Iris pigment epithelial cell (primary cell): ENCODE results near the gene FRYL.

Experiments used
- DNase-seq: peaks from one replicate; pipeline ENCODE4 v3.0.0-alpha.2; 2011; ENCODE audit warnings: low read depth

FRYL gene

DNA sequence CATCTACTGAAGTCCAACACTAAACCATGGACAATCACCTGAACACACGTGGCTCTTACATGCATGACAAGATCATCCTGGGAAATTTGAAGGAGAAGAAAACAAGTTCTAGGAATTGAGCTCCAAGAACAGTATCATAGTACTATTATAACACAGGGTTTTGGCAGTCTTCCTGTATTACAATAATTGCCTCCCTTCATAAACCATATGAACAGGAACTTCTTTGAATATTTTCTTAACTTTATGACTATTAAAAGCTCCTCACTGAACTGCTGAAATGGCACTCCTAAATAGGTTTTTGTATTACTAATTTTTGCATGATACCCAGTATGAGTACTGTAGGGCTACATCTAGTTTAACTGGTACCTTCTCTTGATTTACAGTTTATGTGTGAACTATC lies 160.0 kb downstream of the FRYL start:
- DNase-seq = no peak

DNA sequence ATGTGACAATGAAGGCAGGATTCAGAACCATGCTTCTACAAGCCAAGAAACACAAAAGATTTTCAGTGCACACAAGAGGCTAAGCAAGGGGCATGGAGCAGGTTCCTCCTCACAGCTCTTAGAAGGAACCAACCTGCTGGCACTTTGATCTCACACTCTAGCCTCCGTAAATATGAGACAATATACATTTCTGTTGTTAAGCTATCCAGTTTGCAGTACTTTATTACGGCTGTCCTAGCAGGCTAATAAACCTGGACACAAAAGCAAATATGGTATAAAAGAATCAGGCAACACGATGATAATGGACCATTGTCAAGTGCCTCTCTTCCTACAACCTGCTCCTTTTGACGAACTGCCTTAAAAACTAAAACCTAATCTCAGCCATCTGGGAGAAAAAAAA lies 175.6 kb downstream of the FRYL start:
- no peak for DNase-seq

DNA sequence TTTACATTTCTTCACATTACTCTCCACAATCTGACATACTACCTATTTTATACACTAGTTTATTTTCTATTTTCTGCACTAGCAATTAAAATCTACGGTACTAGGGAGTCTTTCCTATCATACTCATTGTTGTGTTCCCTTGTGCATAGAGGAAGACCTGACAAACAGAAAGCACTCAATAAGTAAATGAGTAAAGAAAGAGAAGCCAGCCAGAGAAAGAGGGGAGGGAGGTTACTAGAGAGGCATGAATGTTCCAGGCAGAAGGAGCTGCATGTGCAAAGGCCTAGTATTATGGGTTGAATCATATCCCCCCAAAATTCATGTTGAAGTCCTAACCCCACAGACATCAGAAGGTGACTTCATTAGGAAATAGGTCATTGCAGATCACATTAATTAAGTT lies 176.0 kb downstream of the FRYL start:
- DNase-seq = no peak

DNA sequence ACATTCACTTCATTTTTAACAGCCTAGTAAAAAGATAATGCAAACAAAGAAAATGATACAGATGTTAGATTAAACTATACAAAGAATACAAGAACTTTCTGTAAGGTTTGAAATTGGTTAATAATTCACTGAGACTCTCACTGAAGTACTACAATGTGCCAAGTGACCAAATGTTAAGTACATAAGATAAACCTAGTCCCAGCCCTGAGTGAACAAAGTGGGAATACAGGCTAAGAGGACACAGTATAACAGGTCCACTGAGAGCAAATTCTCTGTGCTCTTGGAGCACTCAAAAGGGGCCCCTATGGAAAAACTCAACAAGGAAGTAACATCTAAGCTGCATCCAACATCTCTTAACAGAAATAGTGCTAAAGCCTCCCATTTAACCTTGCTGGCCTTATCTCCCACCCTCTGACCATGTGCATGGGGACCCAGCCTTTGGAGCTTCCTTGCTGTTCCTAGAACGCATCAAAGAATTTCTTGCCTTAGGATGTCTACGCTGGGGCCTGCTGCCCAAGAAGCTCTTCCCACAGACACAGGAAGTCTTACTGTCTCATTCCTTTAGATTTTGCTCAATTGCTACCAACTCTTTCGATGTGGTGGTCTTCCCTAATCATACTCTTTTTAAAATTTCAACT lies 176.6 kb downstream of the FRYL start:
- no peak for DNase-seq

DNA sequence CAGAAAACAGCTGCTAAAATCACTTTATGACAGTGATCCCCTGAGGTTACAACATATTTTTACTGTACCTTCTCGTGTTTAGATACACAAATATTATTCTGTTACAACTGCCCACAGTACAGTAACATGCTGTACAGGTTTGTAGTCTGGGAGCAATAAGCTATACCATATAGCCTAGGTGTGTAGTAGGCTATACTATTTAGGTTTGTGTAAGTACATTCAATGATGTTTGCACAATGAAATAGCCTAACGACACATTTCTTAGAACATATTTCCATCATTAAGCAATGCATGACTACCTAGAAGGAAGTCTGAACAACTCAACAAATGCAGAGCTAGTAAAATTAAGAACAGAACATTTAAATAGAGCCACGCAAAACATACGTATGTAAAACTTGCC lies 177.3 kb downstream of the FRYL start:
- peak; percentile 62 for DNase-seq

DNA sequence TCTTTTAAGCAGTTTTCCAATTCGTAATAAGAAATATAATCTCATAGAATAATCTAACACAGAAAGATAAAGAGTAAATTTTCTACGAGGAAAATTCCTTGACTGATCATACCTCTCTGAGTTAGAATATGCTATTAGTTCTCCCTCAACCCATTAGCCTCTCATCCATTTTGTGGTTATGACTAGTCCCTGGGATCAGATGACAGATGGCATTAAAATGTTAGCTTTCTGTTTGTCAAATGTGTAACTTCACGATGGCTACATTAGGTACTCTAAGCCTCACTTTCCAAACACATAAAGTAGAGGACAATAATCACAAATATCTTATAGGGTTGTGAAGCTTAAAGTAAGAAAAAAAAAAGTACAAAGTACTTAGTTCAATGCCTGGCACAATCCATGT lies 177.9 kb downstream of the FRYL start:
- DNase-seq = peak; percentile 80

DNA sequence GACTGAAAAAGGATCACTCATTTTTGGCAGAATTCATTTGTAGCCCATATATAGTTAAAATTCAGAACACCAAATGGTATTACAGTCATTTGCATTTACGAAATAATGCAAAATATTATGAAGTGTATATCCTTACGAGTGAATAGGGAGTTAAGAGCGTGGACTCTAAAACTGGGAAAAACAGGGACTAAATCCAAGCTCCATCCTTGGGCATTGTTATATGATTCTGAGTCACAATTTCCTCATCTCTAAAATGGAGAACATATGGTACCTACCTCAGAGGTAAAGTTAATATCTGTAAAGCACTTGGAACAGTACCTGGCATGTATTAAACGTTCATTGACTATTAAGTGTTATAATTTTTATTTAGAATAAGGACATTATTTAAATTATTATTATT lies 183.7 kb downstream of the FRYL start:
- DNase-seq = no peak

DNA sequence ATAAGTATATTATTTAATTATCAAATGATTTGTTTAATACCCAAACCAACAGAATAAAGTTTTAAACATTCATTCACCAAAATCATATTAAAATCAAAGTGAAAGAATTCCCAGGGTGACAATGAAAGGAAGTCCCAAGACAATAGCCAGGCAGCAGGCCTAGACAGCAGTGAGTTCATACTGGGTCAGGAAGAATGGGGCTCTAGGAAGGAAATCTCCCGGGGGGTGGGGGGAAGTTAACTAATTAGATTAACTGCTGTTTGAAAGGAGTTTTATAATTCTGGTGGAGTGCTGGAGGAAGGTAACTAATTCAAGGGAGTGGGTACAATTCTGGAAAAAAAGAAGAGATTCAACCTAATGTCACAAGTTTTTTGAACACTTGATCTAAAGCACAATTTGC lies 185.9 kb downstream of the FRYL start:
- no peak for DNase-seq

DNA sequence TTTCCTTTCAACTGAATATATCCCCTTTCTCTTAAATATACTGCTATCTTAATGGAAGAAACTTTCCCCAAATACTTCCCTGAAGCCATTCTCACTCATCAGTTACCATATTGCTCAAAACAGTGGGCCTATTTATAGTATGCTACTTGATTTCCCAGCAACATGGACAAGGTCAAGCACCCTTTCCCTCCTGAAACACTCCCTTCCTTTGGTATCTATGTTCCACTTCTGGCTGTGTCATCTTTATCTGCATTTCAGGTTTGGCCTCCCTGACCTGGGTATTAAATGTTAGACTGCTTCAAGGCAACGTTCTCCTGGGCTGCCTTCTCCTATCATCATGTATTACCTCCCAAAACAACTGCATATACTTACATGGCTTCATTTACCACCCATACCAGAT lies 188.7 kb downstream of the FRYL start:
- DNase-seq = no peak

DNA sequence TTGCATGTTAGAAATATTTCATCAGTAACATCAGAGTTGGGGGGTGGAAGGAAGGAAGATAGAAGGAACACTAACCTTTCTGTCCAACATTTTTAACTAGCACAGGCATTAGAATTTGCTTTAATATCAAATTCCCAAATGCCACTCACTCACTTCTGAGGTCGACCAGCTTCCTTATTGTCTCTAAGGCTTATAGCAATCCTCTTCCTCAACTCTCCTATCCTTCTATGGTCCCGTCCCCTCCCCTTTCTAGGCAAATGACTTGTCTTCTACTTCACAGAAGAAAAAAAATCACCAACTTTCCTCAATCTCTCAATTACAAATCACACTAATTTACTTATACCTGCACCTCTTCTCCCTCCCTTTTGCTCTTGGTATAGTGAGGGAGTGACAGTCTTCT lies 189.2 kb downstream of the FRYL start:
- no peak for DNase-seq

DNA sequence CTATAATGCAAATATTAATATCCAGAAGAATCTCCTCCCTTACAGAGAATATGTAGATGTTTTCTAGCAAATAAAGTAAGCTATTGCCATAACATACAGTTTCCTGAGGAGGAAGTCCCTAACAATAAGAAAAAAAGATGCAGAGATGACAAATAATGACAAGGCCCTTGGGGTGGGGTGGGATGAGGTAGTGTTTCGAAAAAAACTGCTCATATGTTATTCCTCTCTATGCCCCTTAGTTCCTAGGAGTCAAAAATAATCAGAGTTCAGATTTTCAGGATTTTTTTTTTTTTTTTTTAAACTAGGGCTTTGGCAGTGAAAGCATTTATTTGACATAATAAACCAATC lies 191.0 kb downstream of the FRYL start:
- no peak for DNase-seq

DNA sequence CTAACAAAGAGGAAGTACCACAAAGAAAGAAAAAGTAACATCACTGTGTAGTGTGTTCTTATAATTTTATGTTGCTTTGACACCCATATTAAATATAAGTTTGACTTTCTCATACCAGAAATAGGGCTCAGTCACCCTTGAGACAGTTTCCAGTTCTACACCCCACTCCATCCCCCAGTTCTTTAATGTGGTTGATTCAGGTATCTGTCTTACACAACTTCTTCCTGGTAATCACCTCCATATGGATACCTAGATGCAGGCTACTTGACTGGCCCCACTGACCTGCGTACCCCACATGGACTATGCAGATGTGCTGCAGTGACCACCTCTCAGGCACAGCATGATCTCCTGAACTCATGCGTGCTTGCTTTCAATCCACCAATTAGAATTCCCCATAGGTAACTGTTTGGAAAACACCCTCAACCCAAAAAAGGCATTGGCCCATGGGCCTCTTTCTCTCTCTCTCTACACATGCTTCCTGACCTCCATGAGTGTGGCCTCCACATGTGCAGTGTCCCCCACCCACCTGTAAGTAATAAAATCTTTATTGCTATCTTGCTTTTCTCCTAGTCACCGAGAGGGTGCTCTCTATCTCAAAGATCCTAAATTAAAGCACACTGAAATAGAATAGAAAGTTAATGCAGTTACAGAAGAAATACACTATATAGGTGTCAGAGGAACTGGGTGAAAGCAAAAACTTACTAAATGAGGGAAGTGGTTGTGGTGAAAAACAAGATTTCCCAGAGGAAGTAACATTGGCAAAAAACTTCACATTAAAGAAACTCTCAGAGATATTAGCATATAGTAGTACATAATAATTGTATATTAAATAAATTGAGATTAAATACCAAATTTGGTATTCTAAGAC lies 191.6 kb downstream of the FRYL start:
- DNase-seq = no peak

DNA sequence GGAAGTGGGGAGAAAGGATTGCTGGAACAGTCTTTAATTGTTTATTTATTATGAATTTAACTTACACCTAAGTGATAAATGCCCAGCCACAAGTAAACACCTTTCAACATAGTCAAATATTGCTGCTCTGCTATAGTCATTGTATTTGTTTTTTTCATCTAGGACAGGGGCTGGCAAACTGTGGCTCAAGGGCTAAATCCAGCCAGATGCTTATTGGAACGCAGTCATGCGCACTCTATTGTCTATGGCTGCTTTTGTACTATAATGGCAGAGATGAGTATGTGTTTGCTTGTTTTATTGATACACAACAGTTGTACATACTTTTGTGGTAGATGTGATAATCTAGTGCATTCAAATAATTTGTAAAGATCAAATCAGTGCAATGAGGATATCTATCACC lies 194.7 kb downstream of the FRYL start:
- no peak for DNase-seq

DNA sequence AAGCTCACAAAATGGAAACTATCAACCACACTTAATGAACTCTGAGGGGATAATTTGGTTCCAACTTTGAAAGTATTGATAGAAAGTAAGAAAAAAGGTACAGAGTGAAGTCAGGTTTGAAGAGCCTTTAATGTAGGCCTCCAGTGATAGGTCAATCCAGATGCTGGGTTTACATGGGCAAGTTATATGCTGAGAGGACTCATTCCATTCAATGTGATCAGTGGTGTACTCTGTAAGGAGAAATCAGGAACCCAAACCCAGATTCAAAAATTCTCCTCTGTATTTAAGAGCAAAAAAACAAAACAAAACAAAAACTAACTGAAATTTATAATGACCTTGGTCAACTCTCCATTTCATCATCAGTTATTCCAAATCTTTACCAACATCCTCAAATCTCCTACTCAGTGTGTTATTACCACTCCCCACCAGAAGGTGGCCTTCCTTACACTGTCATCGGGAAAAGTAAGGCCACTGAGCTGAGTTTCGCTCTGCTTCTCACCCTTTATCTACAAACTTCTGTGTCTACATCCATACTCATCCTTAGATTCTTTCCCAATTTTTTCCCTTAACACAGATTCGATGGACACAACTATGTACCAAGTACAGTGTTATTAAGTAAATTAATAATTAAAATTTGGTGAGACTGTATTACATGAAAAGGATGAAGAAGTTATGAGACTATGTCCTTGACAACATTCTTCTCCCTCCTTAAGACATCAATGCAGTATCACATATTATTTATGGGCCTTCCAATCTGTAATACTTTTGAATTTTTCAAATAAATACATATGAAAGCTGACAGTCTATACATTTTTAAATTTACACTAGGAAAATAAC lies 201.7 kb downstream of the FRYL start:
- peak; percentile 80 for DNase-seq

DNA sequence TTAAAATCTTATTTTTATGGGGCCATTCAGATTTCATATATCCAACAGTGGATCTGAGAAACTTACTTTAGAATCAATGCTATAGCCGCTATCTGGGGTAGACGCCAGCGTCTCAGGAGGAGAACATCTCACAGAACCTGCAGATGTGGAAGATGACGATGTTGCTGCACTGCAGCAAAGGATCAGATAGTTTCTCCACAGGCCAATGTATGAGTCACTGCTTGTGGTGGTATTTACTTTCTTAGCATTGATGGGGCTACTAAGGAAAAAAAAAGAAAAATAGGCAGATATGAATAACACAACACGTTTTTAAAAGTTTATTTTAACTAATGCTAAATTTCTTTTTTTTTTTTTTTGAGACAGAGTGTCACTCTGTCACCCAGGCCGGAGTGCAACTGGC lies 204.1 kb downstream of the FRYL start:
- peak; percentile 80 for DNase-seq

DNA sequence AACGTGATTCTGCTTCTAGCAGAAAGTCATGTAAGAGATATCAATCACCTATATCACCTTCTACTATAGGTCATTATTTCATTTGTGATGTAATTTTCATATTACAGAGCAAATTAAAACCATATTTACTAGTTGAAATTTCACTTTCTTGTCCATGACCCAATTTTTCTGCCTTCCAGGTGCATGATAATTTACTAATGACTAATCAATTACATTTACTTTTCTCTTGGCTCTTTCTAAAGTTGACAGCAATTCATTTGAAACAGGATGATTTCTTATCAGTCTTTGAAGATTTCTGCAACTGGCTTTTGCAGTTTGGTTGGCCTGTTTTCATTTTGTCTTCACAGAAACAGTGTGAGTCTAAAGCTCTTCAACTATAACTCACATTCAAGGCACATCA lies 208.6 kb downstream of the FRYL start:
- no peak for DNase-seq

DNA sequence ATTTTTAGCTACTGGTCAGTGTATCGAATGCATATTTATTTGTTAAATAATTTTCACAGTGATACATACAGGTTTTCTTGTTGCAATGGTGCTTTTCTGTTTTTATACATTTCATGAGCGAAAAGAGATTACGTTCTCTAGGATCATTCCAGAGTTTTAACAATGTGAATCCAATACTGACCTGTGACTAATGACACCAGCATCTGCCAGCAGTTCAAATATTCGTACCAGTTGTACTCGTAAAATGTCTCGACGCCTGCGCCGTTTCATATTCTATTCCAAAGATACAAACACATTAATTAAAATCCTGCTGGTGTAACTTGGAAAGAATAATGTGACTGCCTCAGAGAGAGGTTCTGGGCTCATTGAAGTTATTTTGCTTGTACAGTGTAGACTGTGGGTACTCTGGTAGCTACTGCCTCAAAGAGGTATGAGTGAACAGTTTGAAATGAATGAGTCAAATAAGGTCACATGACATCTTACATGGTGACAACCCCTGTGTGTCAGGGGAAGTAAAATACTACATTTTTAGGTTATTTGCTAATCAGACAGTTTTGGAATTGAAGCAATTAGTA lies 209.3 kb downstream of the FRYL start:
- DNase-seq = peak; percentile 74

DNA sequence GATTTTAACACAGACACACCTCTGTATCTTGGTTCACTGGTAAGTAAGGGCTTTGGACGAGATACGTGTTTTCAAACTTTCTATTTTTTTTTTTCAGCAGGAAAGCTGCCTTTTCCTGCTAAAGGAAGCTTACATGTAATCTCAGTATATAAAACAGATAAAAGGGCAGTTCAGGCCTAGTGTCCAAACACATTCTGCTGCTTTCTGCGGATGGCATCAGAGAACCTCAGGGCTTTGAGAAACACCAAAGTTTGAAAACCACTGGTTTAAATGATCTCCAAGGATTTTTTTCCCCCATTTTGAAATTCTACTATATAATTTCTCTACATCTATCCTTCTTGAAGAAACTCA lies 214.1 kb downstream of the FRYL start:
- DNase-seq = no peak

DNA sequence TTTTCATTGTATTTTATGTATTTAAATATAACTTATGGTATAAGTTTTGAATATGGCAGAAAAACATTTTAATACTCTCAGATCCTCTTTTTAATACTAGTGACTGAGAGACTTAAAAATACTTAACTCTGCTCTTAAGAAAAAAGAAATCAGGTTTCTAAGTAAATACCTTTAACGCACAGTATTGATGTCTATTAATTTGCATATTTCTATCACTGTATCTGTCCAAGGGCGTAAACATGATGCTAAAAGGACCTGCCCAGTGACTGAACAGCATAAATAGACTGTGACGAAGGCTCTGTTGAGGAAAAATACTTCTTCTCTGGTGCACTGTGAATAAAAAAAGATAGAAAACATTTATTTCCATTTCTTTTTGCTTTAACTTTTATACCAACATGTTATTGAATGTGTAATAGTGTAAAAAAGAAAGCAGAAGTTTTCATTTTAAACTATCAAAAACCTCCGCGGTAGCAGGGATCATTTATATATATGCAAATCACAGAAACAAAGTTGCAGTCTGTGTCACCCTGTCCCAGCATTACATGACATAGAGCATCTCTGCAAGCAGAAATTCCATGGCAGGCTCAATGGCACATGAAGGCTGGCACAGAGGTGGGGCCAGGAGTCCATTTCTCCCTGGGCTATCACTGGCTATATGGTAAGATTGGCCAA lies 214.6 kb downstream of the FRYL start:
- DNase-seq = no peak

DNA sequence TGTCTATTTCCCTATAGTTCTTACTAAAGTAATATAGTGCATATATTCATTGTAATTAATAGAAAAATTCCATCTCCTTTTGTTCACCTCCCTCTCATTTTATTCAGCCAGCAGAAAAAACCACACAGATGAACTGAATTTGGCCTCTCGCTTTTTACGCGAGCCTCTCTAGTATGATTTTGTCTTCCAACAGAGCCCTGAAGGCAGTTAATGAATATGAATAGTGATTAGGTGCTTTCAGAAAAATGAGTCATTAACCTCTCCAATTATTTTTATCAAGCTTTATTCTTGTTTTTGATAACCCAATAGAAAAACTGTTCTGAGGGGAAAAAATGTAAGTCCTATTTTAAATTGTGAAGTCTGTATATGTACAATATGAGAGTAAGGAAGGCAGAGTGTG lies 215.9 kb downstream of the FRYL start:
- no peak for DNase-seq

DNA sequence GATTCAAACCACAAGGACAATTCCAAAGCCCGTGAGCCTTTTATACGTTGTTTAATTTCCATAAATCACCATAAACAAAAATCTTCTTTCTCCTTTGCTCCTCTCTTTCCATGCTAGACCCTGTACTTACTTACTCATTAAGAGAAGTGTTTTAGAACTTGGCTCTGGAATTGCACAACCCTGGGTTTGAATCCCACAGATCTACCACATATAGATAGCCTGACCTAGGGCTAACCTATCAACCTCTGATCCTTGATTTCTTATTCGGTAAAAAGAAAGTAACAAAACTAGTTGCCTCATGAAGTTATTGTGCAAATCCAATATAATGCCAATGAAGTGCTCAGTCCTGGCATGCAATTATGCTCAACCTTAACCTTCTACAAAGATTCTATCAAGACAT lies 221.3 kb downstream of the FRYL start:
- no peak for DNase-seq

DNA sequence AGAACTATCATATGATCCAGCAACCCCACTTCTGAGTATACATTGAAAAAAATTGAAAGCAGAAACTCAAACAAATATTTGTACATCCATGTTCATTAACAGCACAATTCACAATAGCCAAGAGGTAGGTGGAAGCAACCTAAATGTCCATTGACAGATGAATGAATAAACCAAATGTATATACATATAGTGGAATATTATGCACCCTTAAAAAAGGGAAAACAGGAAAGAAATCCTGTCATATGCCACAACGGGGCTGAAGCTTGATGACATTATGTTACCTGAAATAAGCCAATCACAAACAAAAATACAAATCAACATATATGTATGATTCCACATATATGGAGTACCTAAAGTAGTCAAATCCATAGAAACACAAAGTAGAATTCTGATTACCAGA lies 222.1 kb downstream of the FRYL start:
- DNase-seq = no peak
